HG03139 (cell line): ENCODE data around the gene FBLN1.

Experiments
- ATAC-seq: cut with Tn5 transposase; IDR thresholded peaks from one replicate; pipeline ENCODE4 v1.9.1; 2021; ENCODE audit not compliant: unreplicated experiment

Gene FBLN1

DNA sequence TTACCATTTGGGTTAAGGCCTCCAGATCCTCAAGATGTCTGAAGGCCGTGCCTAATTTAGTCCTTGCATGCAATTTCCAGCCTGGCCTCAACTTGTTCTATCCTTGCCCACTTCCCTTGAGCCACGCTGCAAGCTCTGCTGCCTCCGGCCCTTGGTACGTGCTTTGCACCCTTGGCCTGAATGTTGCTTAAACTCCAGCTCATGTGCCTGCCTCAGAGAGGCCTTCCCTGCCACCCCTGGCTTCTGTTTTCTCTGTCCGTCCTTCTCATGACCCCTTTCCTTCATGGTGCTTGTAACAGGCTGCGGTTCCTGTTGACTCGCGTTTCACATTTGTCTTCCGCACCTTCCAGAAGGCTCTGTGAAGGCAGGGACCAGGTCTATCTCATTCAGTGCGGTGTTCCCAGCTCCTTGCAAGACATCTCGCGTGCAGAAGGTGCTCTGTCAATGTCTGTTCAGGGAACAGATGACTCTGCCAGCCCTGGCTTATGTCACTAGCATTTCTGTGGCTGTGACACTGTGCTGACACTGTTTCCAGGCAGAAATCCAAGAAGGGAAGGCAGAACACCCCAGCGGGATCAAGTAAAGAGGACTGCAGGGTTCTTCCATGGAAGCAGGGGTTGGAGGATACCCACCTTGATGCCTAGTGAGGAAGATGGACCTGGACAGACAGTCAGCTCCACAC lies 61.8 kb downstream of the FBLN1 start:
- ATAC-seq = no peak

GRCh38 chr22:45565171-45565570 lies 62.5 kb downstream of the FBLN1 start:
- no peak for ATAC-seq

DNA sequence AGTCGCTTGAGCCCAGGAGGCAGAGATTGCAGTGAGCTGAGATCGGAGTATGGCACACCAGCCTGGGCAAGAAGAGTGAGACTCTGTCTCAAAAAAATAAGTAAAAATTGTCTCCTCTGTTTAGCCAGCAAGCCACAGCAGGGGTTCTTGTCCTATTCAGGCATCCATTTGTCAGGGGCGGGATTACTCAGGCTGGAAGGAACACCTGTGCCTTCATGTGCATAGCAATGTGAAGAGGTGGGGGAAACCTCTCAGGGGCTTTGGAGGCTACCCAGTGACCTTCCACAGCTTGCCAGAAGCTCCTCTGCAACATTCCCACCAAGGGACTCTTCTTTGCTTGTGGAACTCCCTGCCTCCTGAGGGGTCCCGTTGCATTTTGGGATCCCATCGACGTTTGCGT lies 63.3 kb downstream of the FBLN1 start:
- no peak for ATAC-seq

DNA sequence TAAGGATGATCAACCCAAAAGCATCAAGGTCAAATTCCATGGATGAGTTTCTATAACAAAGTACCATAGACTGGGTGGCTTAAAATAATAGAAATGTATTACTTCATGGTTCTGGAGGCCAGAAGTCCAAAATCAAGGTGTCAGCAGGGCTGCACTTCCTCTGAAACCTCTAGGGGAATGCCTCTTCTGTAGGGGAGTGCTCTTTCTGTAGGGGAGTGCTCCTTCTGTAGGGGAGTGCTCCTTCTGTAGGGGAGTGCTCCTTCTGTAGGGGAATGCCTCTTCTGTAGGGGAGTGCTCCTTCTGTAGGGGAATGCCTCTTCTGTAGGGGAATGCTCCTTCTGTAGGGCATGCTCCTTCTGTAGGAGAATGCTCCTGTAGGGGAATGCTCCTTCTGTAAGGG lies 65.5 kb downstream of the FBLN1 start:
- ATAC-seq = no peak

DNA sequence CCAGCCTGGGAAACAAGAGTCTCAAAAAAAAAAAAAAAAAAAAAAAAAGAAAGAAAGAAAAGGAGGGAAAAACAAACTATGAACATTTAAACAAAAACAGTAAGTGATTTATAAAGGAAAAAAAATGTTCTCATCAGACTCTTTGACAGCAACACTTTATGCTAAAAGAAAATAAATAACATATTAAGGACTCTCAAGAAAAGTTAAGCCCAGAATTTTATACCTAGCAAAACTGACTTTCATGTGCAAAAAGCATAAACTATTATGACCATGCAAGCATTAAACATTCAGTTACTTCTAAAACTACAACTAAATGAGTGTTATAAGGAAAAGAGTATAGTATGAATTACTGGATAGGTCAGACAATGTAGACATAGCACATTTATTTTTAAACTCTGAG lies 68.4 kb downstream of the FBLN1 start:
- ATAC-seq = no peak

- no peak for ATAC-seq
These were observed 69.8 kb downstream of the FBLN1 start for GRCh38 chr22:45572444-45572843.

GRCh38 chr22:45574069-45574703 lies 71.5 kb downstream of the FBLN1 start:
- ATAC-seq = no peak

DNA sequence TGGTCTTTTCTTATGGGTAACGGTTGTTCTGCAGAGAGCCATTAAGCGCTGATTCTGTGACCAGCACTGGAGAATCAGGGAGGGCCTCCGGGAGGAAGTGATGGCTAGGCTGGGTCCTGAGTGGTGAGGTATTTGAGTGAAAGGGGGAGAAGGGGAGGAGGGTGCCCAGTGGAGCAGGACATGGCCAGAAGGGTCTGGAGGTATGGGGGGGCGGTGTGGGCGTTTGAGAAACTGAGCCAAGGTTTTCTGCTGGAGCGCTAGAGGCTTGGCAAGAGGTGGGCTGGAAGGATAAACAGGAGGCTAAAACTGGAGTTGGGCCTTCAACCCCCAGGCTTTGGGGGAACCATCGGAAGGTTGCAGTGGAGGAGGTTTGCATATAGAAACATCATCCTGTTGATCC lies 72.5 kb downstream of the FBLN1 start:
- ATAC-seq = no peak

- no peak for ATAC-seq
These were observed 73.1 kb downstream of the FBLN1 start for GRCh38 chr22:45575607-45576272.

DNA sequence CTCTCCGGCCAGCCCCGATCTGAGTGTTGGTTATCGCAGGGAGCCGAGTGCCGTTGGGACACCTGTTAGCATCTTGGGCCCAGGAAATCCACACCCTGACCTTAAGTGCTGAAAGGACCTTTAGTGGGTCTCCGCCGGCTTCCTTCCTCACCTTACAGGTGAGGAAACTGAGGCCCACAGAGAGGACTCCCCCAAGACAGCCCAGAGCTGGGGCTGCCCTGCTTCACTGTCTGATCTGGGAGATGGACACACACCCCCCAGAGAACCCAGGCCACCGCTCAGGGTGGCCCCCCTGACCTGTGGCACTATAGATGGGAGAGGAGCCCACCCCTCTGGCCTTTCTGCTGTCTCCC lies 73.6 kb downstream of the FBLN1 start:
- ATAC-seq = no peak

GRCh38 chr22:45576730-45577464 lies 74.2 kb downstream of the FBLN1 start:
- ATAC-seq = no peak

DNA sequence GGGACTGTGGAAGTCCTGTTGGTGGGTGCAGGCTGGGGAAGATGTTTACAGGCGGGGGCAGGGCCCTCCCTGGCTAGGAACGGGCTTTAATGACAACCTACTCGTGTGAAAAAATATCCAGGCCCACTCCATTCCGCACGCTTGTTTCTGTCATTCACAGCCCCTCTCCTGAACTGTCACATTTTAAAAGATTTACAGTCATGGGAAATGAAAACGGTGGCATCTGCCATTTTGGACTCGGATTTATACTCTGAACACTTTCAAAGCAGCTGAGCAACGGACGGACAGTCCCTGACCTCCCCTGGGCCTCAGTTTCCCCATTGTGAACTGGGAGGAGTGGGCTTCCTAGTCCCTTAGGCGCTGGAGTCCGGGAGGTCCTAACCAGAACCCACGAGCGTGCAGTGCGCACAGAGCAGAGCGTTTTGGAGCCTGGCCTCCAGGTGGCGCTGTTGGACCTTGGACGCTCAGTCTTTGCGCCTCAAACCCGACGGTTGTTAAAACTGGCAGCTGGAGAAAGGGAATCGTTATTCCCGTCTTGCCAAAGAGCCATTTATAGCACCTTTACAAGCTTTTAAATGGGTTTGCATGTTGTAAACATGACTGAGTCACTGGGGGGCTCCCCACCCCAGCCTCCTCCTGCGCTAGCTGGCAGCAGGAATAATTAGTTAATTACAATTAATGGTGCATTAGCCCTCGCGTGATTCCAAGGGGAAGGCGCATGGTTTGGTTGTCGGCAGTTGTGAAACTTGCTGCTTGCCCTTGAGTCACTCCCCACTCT lies 75.3 kb downstream of the FBLN1 start:
- ATAC-seq = no peak

DNA sequence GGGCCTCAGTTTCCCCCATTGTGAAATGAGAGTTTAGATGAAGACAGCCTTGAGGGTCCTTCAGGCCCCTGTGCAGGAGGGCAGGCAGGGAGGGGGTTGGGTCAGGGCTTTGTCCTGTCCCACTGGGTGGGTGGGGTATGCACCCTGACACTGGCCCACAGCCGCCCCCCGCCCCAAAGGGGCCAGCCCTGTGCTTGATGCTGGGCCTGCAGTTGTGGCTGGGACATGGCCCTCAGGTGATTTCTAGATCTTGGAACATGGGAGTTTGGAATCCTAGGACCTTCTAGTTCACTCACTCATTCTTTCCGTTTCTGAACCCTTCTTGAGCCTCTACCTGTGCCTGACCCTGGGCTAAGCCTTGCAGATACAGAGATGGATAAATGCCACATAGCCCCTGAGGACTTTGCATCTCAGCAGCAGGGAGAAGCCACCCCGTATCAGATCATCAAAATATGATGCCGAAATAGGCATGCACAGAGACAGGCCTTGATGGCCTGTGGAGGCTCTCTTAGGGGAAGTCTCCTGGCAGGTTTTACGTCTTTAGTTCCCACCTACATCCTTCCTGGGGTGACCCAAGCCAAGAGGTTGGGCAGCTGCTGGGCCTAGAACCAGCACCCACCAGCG lies 76.0 kb downstream of the FBLN1 start:
- ATAC-seq = no peak

- ATAC-seq = no peak
These were observed 76.6 kb downstream of the FBLN1 start for GRCh38 chr22:45579306-45579705.

GRCh38 chr22:45579806-45580725 lies 77.4 kb downstream of the FBLN1 start:
- ATAC-seq = no peak

DNA sequence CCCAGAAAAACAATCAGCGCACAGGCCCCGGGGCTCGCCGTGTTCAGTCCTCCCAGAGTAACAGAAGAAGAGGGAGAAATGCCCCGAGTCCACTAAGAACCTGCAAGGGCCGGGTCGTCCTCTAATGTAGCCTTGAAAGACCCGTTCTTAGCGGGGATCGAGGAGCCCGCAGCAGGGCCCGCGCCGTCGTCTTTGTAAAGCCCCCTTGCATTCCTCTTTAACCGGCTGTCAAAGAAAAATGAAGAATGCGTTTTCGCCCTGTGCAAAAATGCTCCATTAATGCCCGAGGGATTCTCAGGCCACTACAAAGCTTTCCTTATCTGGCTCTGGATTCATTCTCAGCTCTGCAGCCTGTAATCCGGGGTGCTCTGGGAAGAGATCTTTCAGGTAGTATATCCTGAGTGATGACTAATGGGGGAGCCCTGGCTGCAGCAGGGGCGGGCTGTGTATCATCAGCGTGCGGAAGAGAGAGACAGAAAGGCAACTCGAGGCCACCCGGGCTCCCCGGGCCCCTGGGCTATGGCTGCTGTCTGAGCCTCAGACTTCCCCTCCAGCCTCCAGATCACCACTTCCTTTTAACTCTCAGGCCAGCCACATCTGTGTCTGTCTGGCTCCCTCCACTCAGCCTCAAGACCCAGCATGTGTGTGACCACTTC lies 78.2 kb downstream of the FBLN1 start:
- ATAC-seq = no peak

DNA sequence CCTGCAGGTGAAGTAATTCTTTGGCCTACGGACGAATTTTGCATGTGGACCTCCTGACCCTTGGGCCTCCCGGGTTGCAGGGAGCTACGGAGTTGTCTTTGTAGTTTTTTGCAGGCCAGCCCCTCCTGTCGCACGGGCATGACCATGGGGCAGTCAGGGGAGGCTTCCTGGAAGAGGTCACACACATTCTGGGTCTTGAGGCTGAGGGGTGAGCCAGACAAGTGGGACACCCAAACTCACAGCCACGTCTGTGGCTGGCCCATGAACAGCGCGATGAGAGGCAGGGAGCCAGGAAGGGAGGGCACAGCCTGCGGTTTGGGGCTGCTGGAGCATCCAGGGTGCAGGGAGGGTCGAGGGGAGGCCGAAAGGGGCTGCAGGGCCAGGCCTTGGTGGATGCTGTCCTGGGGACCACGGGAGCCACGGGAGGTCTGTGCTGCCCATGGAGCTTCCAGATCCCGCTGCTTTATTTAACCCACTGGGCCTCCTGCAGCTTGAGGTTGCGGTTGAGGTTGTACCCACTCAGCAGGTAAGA lies 78.9 kb downstream of the FBLN1 start:
- no peak for ATAC-seq

GRCh38 chr22:45582236-45582954 lies 79.7 kb downstream of the FBLN1 start:
- ATAC-seq = no peak
